ENCODE results near the gene ROR2. TPM values are rescaled to one million over a fixed set of nuclear protein-coding genes. Genes with fewer than 3 reads are reported as not detected.

The ROR2 gene
- total RNA-seq, 2 experiments from 2014 or later: 0.08 to 0.14 TPM

DNA sequence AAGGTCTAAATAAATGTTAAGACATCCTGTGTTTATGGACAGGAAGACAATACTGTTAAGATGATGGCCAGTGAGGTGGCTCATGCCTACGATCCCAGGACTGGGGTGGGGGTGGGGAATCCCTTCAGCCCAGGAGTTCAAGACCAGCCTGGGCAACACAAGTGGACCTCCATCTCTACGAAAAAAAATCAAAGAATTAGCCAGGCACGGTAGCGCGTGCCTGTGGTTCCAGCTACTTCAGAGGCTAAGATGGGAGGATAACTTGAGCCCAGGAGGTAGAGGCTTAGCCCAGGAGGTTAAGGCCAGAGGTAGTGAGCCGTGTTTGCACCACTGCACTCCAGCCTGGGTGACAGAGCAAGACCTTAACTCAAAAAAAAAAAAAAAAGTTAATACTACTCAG is 5.3 kb downstream of the ROR2 start:
- Mint-ChIP-seq H3K27ac (no peak overlapping the region), H3K36me3 (no peaks in the 10 kb centered on the region), H3K4me1 (no peaks in the 10 kb centered on the region), H3K4me3 (no peak overlapping the region), H3K27me3 (peaks cover 53% of the 10 kb centered on the region), H3K9me3 (no peaks in the 10 kb centered on the region)
- POLR2A ChIA-PET: no interaction called here
- no peak for DNase-seq
- no peak for ATAC-seq (ENCODE audit: low read depth)

DNA sequence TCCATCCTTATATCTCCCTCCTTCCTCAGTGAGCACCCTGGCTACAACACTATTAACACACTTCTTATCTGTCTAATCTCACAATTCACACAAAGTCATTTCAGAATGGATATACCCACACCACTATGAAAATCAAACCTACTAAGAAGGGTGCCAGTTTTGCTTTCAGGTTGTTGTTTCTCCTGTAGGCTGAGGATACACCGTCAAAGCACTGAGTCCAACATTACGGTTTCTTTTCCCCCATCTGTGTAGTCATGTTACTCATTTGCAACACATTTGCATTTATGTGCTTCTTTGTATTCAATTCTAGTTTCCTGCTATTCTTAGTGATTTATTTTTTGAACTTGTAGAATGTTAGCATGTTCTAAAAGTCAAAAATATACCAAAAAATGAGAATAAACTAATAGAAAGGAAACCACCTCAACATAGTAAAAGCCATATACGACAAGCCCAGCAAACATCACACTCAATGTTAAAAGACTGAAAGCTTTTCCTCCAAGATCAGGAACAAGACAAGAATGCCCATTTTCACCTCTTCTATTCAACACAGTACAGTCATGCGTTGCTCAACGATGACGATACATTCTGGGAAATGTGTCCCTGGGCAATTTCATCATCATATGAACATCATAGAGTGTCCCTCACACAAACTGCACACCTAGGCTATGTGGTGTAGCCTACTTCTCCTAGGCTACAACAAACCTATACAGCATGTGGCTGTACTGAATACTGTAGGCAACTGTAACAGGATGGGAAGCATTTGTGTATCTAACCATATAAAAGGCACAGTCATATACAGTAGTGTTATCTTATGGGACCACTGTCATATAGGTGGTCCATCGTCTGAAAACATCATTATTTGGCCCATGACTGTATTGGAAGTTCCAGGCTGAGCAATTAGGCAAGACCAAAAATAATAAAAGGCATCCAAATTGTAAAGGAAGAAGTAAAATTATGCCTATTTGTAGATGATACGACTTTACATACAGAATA is 6.3 kb downstream of the ROR2 start:
- no peaks in the 10 kb centered on the region for H3K36me3 Mint-ChIP-seq
- POLR2A ChIA-PET: no interaction called here
- no peaks in the 10 kb centered on the region for H3K9me3 Mint-ChIP-seq
- peaks cover 52% of the 10 kb centered on the region for H3K27me3 Mint-ChIP-seq
- no peak overlapping the region for H3K27ac Mint-ChIP-seq
- ATAC-seq (ENCODE audit: low read depth) (no peak), DNase-seq (no peak)
- H3K4me1 Mint-ChIP-seq: no peaks in the 10 kb centered on the region
- H3K4me3 Mint-ChIP-seq: no peak overlapping the region

DNA sequence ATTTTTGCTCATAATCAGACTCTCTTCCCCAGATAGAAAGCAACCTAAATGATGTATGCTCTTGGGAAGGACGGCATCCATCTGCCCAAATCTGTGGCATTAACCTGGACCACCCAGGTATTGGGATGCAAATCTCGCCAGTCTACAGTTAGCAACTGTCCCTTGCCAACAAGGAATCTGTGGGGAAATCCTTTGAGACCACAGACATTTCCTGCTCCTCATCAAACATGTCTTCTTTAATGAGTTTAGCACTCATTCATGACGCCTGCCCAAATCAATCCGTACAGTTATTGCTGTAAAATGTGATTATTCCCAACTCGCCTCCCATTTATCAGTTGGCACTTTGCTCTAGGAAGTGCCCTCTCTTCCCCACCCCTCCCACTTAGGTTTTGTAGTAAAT is 7.8 kb downstream of the ROR2 start:
- no peak for DNase-seq
- Mint-ChIP-seq H3K36me3 (no peaks in the 10 kb centered on the region), H3K4me3 (no peak overlapping the region), H3K27me3 (peaks cover 41% of the 10 kb centered on the region), H3K27ac (no peak overlapping the region), H3K9me3 (no peaks in the 10 kb centered on the region), H3K4me1 (no peaks in the 10 kb centered on the region)
- POLR2A ChIA-PET: no interaction called here
- no peak for ATAC-seq (ENCODE audit: low read depth)

DNA sequence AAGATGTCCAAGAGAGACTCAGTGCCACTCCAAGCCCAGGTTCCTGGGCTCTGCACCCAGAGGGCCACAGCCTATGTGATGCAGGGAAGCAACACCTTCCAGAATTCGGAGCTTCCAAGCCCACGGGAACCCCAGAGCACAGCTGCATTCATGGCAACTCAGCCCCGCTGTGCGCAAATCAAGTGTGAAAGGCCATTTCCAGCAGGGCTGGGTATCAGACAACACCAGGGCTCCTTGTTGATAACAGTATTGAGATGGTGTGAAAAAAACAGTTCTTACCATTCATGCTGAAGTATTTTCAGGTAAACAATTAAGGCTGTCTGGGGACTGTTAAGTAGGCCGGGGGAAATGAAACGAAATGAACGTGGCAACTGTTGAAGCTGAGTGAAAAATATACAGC is 10.1 kb downstream of the ROR2 start:
- H3K4me1 Mint-ChIP-seq: no peaks in the 10 kb centered on the region
- POLR2A ChIA-PET: no interaction called here
- ATAC-seq (ENCODE audit: low read depth) (no peak), DNase-seq (no peak)
- no peaks in the 10 kb centered on the region for H3K36me3 Mint-ChIP-seq
- no peaks in the 10 kb centered on the region for H3K9me3 Mint-ChIP-seq
- peaks cover 25% of the 10 kb centered on the region for H3K27me3 Mint-ChIP-seq
- no peak overlapping the region for H3K4me3 Mint-ChIP-seq
- no peak overlapping the region for H3K27ac Mint-ChIP-seq

DNA sequence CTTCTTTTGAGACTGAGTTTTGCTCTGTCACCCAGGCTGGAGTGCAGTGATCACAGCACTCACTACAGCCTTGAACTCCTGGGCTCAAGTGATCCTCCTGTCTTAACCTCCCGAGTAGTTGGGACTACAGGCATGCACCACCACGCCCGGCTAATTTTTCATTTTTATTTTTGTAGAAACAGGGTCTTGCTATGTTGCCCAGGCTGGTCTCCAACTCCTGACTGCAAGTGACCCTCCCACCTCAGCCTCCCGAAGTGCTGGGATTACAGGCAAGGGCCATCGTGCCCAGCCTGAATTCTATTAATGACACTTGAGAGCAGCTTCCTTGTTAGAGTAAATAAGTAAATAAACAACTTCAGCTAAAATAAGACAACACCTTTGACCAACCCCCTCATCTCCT is 12.3 kb downstream of the ROR2 start:
- ATAC-seq (ENCODE audit: low read depth) (no peak), DNase-seq (no peak)
- peaks cover 10% of the 10 kb centered on the region for H3K27me3 Mint-ChIP-seq
- H3K36me3 Mint-ChIP-seq: no peaks in the 10 kb centered on the region
- peaks cover 2% of the 10 kb centered on the region for H3K9me3 Mint-ChIP-seq
- H3K4me1 Mint-ChIP-seq: peaks cover 5% of the 10 kb centered on the region
- no peak overlapping the region for H3K4me3 Mint-ChIP-seq
- POLR2A ChIA-PET: no interaction called here
- no peak overlapping the region for H3K27ac Mint-ChIP-seq

DNA sequence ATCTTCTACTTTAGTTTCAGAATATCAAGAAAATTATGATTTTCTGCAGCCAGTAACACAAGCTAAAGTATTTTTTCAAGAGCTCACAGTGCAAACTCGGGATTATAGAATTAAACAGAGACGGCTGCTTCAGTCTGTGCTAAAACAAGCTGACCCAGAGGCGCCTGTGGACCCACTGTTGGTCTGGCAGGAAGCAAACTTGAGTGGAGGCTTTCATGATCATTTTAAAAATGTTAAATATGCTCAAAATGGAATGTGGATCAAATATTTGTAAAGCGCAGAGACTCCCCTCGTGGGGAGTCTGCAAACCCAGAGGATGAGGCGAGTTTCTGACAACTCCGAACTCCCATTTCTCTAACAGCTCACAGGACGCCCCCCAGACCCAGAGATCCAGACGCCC is 13.0 kb downstream of the ROR2 start:
- Mint-ChIP-seq H3K36me3 (no peaks in the 10 kb centered on the region), H3K4me1 (peaks cover 5% of the 10 kb centered on the region), H3K27me3 (peaks cover 10% of the 10 kb centered on the region), H3K9me3 (peaks cover 2% of the 10 kb centered on the region), H3K4me3 (no peak overlapping the region), H3K27ac (no peak overlapping the region)
- POLR2A ChIA-PET: no interaction called here
- DNase-seq (no peak), ATAC-seq (ENCODE audit: low read depth) (no peak)

GRCh38 chr9:91935805-91936514 is 14.1 kb downstream of the ROR2 start:
- peaks cover 5% of the 10 kb centered on the region for H3K4me1 Mint-ChIP-seq
- no peak overlapping the region for H3K4me3 Mint-ChIP-seq
- POLR2A ChIA-PET: no interaction called here
- no peaks in the 10 kb centered on the region for H3K36me3 Mint-ChIP-seq
- ATAC-seq (ENCODE audit: low read depth) (no peak), DNase-seq (no peak)
- H3K9me3 Mint-ChIP-seq: peaks cover 6% of the 10 kb centered on the region
- H3K27ac Mint-ChIP-seq: no peak overlapping the region
- H3K27me3 Mint-ChIP-seq: peaks cover 12% of the 10 kb centered on the region

- ATAC-seq (ENCODE audit: low read depth) (no peak), DNase-seq (no peak)
- Mint-ChIP-seq H3K4me1 (peaks cover 5% of the 10 kb centered on the region), H3K4me3 (no peak overlapping the region), H3K27ac (peak overlapping the region; percentile 16), H3K9me3 (peaks cover 9% of the 10 kb centered on the region), H3K27me3 (peaks cover 9% of the 10 kb centered on the region), H3K36me3 (no peaks in the 10 kb centered on the region)
- POLR2A ChIA-PET: no interaction called here
Observed at GRCh38 chr9:91935066-91935749, 14.8 kb downstream of the ROR2 start.

DNA sequence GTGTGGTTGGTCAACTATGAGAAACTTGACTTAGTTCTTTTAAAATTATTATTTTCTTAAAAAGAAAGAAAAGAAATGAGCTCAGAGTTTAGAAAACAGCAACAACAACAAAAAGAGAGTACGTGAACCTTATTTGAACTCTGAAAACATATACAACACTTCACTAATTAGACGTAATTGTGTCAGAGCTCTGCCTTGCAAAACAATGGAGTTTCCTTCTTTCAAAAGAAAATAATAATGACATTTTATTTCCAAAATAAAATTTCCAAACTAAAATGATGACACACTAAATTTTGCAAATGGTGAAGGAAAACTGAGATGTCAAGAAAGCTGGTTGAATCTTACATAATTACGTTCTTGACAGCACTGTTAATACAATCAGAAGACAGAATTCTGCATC is 15.4 kb downstream of the ROR2 start:
- Mint-ChIP-seq H3K4me1 (peaks cover 5% of the 10 kb centered on the region), H3K27me3 (peaks cover 9% of the 10 kb centered on the region), H3K36me3 (no peaks in the 10 kb centered on the region), H3K9me3 (peaks cover 11% of the 10 kb centered on the region), H3K27ac (no peak overlapping the region), H3K4me3 (no peak overlapping the region)
- no peak for DNase-seq
- POLR2A ChIA-PET: no interaction called here
- no peak for ATAC-seq (ENCODE audit: low read depth)

GRCh38 chr9:91933556-91934352 is 16.3 kb downstream of the ROR2 start:
- Mint-ChIP-seq H3K4me1 (peaks cover 5% of the 10 kb centered on the region), H3K9me3 (peaks cover 13% of the 10 kb centered on the region), H3K27me3 (peaks cover 9% of the 10 kb centered on the region), H3K36me3 (no peaks in the 10 kb centered on the region), H3K4me3 (no peak overlapping the region), H3K27ac (no peak overlapping the region)
- POLR2A ChIA-PET: no interaction called here
- DNase-seq (no peak), ATAC-seq (ENCODE audit: low read depth) (no peak)

DNA sequence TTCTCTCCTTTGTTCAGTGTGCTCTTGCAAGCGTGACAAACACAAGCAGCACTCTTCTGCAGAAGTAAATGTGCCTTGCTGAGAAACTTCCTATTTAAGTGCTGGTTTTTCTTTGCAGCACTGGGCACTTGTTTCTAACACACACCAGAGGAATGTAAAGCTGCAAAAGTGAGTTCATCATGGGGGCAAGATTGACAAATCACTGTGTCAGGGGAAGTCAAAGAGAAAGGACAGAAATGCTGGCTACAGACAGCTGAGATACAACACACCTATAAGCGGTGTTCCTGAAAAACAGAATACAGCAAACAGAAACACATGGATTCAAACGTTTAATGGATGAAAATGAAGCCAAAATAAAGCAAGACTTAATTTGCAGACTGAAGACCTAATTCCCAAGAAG is 19.6 kb downstream of the ROR2 start:
- POLR2A ChIA-PET: no interaction called here
- Mint-ChIP-seq H3K27ac (no peak overlapping the region), H3K4me3 (no peak overlapping the region), H3K36me3 (no peaks in the 10 kb centered on the region), H3K4me1 (peaks cover 5% of the 10 kb centered on the region), H3K9me3 (peaks cover 19% of the 10 kb centered on the region), H3K27me3 (peaks cover 9% of the 10 kb centered on the region)
- ATAC-seq (ENCODE audit: low read depth) (no peak), DNase-seq (no peak)

- no peak for DNase-seq
- Mint-ChIP-seq H3K36me3 (no peaks in the 10 kb centered on the region), H3K4me1 (peaks cover 5% of the 10 kb centered on the region), H3K27ac (no peak overlapping the region), H3K27me3 (peaks cover 10% of the 10 kb centered on the region), H3K9me3 (peaks cover 19% of the 10 kb centered on the region), H3K4me3 (no peak overlapping the region)
- POLR2A ChIA-PET: no interaction called here
- ATAC-seq (ENCODE audit: low read depth): no peak
Observed at GRCh38 chr9:91929331-91929730, 20.7 kb downstream of the ROR2 start.

DNA sequence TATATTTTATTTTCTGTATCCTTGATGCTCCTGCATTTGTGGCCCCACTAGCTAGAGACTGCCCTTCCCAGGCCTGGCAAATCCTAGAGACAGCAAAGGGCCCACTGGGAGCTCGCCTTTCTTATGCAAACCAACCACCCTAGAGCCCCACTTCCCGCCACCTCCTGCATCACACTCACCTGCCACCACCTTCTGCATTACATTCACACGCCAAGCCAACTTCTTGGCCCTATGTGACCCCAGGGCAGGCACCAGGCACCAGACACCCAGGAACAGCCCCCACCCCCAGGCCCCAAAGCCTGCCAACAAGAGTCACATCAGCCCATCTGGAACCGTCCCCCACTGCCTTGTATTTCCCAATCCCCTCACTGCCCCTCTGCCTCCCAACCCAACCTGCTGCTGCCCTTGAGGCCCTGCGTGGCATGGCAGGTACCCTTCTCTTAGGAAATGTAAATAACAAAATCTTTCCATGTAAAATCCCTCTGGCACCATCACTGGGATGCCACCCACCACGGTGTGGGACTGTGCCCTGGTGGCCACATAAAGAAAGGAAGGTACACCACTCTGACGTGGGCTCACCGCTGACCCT is 22.0 kb downstream of the ROR2 start:
- no peak for DNase-seq
- no peaks in the 10 kb centered on the region for H3K4me1 Mint-ChIP-seq
- H3K36me3 Mint-ChIP-seq: no peaks in the 10 kb centered on the region
- POLR2A ChIA-PET: interaction anchor here (0.7 kb wide), 1 partner anchor 215 kb away, joined by 3 read pairs; no protein-coding TSS in a partner anchor
- ATAC-seq (ENCODE audit: low read depth): no peak
- H3K27ac Mint-ChIP-seq: no peak overlapping the region
- H3K9me3 Mint-ChIP-seq: peaks cover 17% of the 10 kb centered on the region
- no peak overlapping the region for H3K4me3 Mint-ChIP-seq
- H3K27me3 Mint-ChIP-seq: peaks cover 11% of the 10 kb centered on the region

Measured in activated naive CD8-positive, alpha-beta T cell treated with anti-CD3 and anti-CD28 coated beads, Interleukin-2, amount 10 ng/mL, durations not matched to agents 7 days and 5 days (primary cell).